ENCODE measurements around the gene UCHL1.

- TF ChIP-seq CTCF (IDR thresholded peaks at IDR 0.05 in 4 of 5, conservative IDR thresholded peaks at IDR 0.05 in 1 of 5): no peak
- no peak for TF ChIP-seq POLR2A (IDR thresholded peaks at IDR 0.05)
Observed at GRCh38 chr4:41256131-41256739, 493 bp upstream of the UCHL1 start.

All from gastrocnemius medialis (tissue), 4 donors.